Skin epidermis (tissue), 12 donors: ENCODE data around the gene FGF22.
"Not testable (repeated sequence)": the region's sequence is repeated elsewhere in the genome, so short reads cannot be mapped to it uniquely, and the experiment has no call there.

Source experiments
- H3K27ac ChIP-seq, 21 experiments: fragments of 200-600 bp; sonication (generic) in 11 of 21; one replicate each; pipeline ENCODE4 v1.5.0; 2020; ENCODE audit warnings: mild to moderate bottlenecking in 3 of 21, inconsistent platforms in 2 of 21, moderate library complexity in 2 of 21
- H3K4me3 ChIP-seq, 7 experiments: fragments of 200-600 bp; sonication (generic) in 2 of 7; one replicate each; pipeline ENCODE4 v1.5.0; 2020; ENCODE audit warnings: inconsistent platforms in 2 of 7, mild to moderate bottlenecking in 2 of 7, moderate library complexity in 1 of 7

The FGF22 gene

GRCh38 chr19:652467-653389 lies 13.0 kb downstream of the FGF22 start:
- Histone ChIP-seq H3K27ac (no peak overlapping the region), H3K4me3 (no peak overlapping the region)

- H3K4me3 ChIP-seq = no peak overlapping the region
- no peak overlapping the region for H3K27ac ChIP-seq
Observed at GRCh38 chr19:653425-653824, 13.7 kb downstream of the FGF22 start.

- no peak overlapping the region for H3K27ac ChIP-seq
- no peak overlapping the region for H3K4me3 ChIP-seq
Observed at GRCh38 chr19:655691-656090, 16.0 kb downstream of the FGF22 start.

- peak overlapping the region in 1 of 21 experiments; percentile 95 for H3K27ac ChIP-seq
Observed at GRCh38 chr19:656751-657559, 17.3 kb downstream of the FGF22 start.

GRCh38 chr19:657611-658010 lies 17.9 kb downstream of the FGF22 start:
- Histone ChIP-seq H3K27ac (peak overlapping the region in 3 of 21 experiments; percentile 87 to 96 (median 95)), H3K4me3 (no peak overlapping the region)

More at GRCh38 chr19:656751-657559, 17.3 kb downstream of the FGF22 start:
- H3K4me3 ChIP-seq = no peak overlapping the region

GRCh38 chr19:658059-658839 lies 18.6 kb downstream of the FGF22 start:
- H3K4me3 ChIP-seq = peak overlapping the region in 5 of 7 experiments; percentile 18 to 99 (median 27)
- H3K27ac ChIP-seq = peak overlapping the region in 18 of 21 experiments; percentile 71 to 99 (median 96)

- Histone ChIP-seq H3K4me3 (peak overlapping the region in 5 of 7 experiments; percentile 18 to 99 (median 27)), H3K27ac (peak overlapping the region in 20 of 21 experiments; percentile 22 to 99 (median 96))
Observed at GRCh38 chr19:658916-659839, 19.5 kb downstream of the FGF22 start.

- H3K4me3 ChIP-seq = peak overlapping the region; percentile 76 to 100 (median 99)
- peak overlapping the region in 20 of 21 experiments; percentile 90 to 99 (median 96) for H3K27ac ChIP-seq
Observed at GRCh38 chr19:660793-661426, 21.2 kb downstream of the FGF22 start.

- Histone ChIP-seq H3K4me3 (peak overlapping the region; percentile 76 to 100 (median 99)), H3K27ac (peak overlapping the region; percentile 90 to 99 (median 97))
Observed at GRCh38 chr19:661427-662196, 21.9 kb downstream of the FGF22 start.

- Histone ChIP-seq H3K4me3 (peak overlapping the region; percentile 76 to 100 (median 99)), H3K27ac (peak overlapping the region; percentile 90 to 99 (median 97))
Observed at GRCh38 chr19:662207-662961, 22.7 kb downstream of the FGF22 start.

- Histone ChIP-seq H3K4me3 (peak within 1 kb of the TSS; percentile 76 to 100 (median 99)), H3K27ac (peak within 1 kb of the TSS; percentile 90 to 99 (median 97))
Observed at GRCh38 chr19:662962-663681, 23.4 kb downstream of the FGF22 start, which contains the start of gene RNF126. Gene RNF126, minus strand, starts transcription at chr19:663214. Its CDS starts 93 bp downstream, at chr19:663121.

GRCh38 chr19:663682-664117 lies 24.0 kb downstream of the FGF22 start:
- Histone ChIP-seq H3K4me3 (peak overlapping the region; percentile 31 to 100 (median 37)), H3K27ac (peak overlapping the region in 20 of 21 experiments; percentile 76 to 99 (median 92))

- peak overlapping the region in 3 of 21 experiments; percentile 19 to 62 (median 28) for H3K27ac ChIP-seq
- no peak overlapping the region for H3K4me3 ChIP-seq
Observed at GRCh38 chr19:664913-665443, 25.3 kb downstream of the FGF22 start.

GRCh38 chr19:666985-667573 lies 27.4 kb downstream of the FGF22 start:
- peak overlapping the region in 3 of 21 experiments; percentile 6 to 25 (median 16) for H3K27ac ChIP-seq

More at GRCh38 chr19:666985-667573, 27.4 kb downstream of the FGF22 start:
- not testable (repeated sequence) for H3K4me3 ChIP-seq
